GM12873 (cell line): ENCODE data around the gene N4BP3.

Experiments used
- TF ChIP-seq, protein P1 (sequence below): IDR thresholded peaks from 2 replicates; pipeline ENCODE4 v1.5.1; 2012; ENCODE audit warnings: low read depth, mild to moderate bottlenecking, moderate library complexity, low read length, control low read depth; ENCODE audit not compliant: insufficient read depth; ENCODE audit errors: missing control alignments

The N4BP3 gene

DNA sequence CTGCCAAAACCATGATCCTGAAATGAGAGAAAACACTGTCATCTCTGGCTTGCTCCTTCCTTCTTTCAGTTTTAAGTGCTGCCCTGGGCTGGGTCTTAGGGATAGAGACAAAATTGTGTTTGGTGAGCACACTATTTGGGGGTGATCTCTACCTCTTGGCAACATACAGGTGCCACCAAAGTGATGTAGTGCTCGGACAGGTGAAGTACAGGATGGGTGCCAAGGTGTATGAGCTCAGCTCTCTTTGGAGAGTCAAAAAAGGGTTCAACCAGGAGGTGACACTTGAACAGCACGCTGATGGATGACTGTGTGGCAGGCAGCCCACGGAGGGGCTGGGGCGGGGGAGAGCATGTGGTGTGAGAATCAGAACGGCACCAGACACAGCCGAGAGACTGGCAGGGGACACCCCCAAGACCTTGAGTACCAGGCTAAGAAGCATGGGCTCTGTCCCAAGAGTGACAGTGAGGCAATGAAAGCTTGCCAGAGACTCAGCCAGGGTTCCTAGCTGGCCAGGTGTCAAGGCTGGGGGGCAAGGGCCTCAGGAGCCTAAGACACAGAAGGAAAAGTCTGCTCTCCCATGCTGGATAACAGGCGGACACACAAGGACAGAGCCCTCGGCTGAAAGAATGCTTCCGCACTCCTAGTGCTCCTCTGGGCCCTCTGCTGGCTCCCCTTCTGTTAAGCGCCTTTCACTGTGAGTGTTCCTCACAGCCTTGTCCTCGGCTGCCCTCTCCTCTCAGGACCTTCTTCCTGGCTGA, 37.8 kb downstream of the N4BP3 start:
- TF ChIP-seq, protein P1, sequence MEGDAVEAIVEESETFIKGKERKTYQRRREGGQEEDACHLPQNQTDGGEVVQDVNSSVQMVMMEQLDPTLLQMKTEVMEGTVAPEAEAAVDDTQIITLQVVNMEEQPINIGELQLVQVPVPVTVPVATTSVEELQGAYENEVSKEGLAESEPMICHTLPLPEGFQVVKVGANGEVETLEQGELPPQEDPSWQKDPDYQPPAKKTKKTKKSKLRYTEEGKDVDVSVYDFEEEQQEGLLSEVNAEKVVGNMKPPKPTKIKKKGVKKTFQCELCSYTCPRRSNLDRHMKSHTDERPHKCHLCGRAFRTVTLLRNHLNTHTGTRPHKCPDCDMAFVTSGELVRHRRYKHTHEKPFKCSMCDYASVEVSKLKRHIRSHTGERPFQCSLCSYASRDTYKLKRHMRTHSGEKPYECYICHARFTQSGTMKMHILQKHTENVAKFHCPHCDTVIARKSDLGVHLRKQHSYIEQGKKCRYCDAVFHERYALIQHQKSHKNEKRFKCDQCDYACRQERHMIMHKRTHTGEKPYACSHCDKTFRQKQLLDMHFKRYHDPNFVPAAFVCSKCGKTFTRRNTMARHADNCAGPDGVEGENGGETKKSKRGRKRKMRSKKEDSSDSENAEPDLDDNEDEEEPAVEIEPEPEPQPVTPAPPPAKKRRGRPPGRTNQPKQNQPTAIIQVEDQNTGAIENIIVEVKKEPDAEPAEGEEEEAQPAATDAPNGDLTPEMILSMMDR, result no peak

DNA sequence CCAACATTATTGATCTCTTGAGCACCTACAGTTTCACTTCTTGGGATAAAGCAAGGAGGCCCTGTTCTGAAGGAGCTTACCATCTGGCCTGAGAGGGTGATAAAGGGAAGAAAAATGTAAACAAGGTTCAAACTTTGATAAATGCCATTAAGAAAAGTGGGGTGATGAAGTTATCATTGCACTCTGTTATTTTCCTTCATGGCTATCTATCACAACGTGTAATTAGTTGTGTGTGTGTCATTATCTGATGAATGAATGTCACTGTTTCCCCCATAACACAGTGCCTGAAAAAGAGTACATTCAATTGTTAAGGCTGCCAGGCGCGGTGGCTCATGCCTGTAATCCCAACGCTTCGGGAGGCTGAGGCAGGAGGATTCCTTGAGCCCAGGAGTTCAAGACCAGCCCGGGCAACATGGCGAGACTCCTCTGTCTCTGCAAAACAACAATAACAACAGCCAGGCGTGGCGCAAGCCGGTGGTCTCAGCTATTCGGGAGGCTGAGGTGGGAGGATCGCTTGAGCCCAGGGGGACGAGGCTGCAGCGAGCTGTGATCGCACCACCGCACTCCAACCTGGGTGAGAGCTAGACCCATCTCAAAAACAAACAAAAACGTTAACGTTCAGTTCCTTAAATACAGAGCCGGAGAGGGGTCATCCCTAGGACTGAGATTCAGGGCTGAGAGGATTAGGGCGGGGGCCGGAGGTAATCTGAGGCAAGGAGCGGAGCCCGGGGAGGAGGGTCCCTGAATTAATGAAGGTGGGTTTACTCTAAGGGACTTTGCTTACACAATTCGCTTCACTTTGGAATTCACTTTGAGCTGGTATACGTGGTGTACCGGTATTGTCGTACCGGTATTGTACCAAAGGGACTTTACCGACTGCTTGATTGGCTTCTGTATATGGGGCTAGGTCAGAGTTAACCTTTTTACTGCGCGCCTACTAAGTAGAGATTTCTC, 39.4 kb downstream of the N4BP3 start:
- TF ChIP-seq, protein P1, result no peak

DNA sequence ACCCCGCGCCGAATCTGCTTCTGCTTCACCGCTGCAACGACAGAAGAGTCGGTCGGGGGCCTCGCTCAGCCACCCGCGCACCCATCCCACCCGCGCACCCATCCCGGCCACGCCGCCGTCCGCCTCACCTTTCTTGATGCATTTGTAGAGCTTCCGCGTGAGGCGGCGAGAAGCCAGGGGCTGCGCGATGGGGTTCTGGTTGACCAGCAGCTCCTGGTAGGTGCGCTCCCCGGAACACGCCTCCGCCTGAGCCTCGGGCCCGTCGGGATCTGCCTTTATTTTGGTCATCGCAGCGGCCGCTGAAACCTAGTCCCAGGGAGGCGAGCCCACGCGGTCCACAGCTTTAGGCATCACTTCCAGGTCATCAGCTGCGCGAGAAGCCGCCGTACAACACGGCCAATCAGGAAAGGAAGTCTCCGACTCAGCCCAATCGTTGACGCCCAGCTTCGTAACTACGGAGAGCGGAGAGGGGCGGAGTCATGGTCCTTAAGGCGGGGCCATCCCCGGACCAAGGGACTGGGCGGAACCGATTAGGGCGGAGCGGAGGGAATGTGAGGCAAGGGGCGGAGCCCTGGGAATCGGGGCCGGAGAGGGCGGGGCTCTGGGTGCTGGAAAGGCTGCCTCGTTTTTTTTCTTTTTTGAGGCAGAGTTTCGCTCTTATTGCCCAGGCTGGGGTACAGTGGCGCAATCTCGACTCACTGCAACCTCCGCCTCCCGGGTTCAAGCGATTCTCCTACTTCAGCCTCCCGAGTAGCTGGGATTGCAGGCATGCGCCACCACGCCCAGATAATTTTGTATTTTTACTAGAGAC, 40.4 kb downstream of the N4BP3 start, which contains the start of gene NHP2:
Gene NHP2, minus strand, starts transcription at position 356 of the 811 bp plus-strand sequence. Its CDS starts 68 bp downstream, at position 288.
- TF ChIP-seq, protein P1, result no peak

DNA sequence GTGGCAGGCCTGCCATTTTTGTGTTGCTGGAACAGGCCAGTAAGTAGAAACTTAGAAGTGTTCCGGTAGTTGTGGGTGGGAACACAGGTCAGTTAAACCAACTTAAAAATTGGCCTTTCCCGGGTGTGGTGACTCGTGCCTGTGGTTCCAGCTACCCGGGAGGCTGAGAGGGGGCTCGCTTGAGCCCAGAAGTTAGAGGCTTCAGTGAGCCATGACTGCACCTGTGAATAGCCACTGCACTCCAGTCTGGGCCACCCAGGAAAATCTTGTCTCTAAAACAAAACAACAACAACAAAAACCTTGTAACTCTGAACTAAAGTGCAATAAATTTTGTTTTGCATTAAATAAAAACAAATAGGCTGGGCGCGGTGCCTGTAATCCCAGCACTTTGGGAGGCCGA, 41.7 kb downstream of the N4BP3 start:
- TF ChIP-seq, protein P1, result no peak

DNA sequence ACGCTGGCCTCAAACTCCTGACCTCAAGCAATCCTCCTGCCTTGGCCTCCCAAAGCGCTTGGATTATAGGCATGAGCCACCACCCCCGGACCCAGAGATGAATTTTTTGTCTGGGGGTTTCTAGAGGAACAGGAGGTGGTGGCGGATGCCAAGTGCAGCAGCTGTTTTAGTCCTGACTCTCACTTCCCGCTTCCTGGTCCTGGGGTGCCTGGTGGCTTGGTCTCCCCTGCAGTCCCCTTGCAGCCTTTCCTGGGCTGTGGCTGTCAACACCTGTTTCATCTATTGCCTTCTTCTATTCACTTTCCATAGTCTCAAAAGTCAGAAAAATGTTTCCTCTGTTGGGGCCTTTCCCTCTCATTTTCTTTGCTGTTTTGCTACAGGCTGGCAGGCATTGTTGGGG, 46.8 kb downstream of the N4BP3 start:
- TF ChIP-seq, protein P1, result no peak

DNA sequence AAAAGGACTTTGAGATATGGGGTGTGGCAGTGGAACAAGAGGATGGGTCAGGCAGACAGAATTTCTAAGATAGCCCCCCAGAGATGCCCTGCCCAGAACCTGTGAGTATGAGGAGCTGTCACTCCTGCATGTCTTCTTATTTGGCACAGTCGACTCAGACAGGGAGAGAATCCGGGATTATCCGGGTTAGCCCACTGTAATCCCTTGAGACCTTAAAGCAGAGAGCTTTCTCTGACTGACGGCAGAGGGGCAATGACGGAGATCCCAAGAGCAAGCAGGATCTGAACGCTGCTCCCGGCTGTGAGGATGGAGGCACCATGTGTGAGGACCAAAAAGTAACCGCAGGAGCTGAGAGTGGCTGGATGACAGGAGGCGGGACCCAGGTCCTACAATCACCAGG, 49.1 kb downstream of the N4BP3 start:
- TF ChIP-seq, protein P1, result no peak
